ENCODE results near the gene XXYLT1.

- TF ChIP-seq RAD21 (IDR thresholded peaks at IDR 0.05; ENCODE audit: low read length) (no peak), CTCF (conservative IDR thresholded peaks at IDR 0.05; ENCODE audit: low read depth, low read length) (no peak)
Measured at GRCh38 chr3:195081242-195081963, 189.6 kb downstream of the XXYLT1 start.

All from IMR-90 (cell line).